ENCODE results near the gene SHISAL2B.

- no peak for TF ChIP-seq CTCF (IDR thresholded peaks at IDR 0.05)
- no peak for TF ChIP-seq POLR2A (IDR thresholded peaks at IDR 0.05)
These were observed 11.9 kb upstream of the SHISAL2B start for GRCh38 chr5:64678374-64678773.
